HG03442 (cell line): ENCODE measurements around the gene ABHD18.
"Not testable (repeated sequence)": the region's sequence is repeated elsewhere in the genome, so short reads cannot be mapped to it uniquely, and the experiment has no call there.

Experiments
- ATAC-seq: cut with Tn5 transposase; IDR thresholded peaks from one replicate; pipeline ENCODE4 v1.9.1; 2021; ENCODE audit warnings: mild to moderate bottlenecking, moderate library complexity; ENCODE audit not compliant: unreplicated experiment

Gene ABHD18

DNA sequence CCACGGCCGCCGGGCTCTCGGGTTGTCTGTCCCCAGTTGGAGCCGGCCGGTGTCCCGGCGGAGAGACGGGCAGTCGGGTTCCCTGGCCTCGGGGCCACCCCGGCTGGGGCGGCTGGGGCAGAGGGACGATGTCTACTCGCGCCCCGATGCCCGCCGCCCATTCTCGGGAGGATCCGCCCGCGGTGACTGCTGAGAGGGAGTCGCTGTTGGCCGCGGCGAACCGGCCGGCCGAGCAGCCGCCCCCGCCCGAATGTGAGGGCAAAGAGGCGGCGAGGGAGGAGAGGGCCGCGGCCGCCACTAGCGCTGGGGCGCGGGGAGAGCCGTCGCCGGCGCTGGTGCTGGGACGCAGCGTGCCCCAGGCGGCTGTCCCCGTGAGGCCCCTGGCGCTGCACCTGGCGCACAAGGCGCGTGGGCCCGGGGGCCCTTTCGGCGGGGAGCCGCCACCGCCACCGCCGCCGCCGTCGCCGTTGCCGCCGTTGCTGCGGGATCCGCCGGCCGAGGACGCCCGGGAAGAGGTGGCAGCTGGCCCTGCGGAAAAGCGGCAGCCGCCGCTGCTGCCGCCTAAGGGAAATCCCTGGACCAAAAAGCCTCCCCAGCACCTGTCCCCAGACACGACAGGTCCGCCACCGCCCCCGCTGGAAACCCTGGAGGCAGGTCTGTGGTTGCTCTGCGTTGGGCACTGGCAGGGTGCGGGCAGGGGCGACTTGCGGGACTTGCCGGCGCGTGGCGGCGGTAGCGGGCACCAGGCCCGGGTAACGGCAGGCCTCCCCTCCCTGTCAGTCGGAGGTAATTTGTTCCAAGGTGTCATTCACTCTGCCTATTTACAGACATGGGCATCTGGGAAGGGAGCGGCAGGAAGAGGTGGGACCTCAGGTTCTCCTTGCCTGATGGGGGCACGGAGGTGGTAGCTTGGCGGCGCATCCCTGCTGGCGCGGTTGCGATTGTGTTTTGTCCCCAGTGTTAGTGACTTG is 96.6 kb downstream of the ABHD18 start:
- ATAC-seq = peak; percentile 28

DNA sequence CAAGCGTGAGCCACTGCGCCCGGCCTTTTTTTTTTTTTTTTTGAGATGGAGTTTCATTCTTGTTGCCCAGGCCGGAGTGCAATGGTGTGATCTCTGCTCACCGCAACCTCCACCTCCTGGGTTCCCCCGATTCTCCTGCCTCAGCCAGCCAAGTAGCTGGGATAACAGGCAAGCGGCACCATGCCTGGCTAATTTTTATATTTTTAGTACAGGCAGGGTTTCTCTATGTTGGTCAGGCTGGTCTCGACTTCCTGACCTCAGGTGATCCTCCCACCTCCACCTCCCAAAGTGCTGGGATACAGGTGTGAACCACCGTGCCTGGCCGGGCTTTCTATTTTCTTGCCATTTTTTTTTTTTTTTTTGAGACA is 101.2 kb downstream of the ABHD18 start:
- ATAC-seq = not testable (repeated sequence)

DNA sequence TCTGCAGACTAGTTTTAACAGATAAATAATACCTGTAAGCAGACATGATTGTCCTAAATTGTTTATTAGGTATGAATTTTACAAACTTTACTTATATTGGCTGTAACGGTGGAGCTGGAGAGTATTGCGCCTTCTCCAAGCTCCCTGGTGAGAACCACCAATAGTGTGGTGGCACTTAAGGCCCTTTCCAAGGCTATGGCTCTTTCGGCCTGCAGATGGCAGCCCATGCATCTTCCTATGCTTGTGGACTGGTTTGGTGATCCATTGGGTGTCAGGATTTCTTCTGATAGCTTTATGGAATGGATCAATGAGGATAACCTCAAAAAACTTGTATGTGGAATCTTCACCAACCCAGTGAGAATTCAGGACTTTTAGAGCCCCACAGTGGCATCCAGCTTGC is 103.7 kb downstream of the ABHD18 start:
- ATAC-seq = no peak

DNA sequence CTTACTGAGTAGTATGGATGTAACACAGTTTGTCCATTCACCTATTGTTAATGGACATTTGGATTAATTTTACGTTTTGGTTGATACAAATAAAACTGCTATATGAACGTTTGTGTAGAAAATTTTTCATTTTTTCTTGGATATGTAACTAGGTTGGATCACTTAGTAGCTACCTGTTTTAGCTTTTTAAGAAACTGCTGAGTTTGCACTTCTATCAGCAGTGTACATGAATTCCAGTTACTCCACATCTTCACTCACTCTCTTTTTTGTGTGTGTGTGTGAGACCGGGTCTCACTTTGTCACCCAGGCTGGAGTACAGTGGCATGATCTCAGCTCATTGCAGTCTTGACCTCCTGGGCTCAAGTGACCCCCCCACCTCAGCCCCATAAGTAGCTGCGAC is 111.3 kb downstream of the ABHD18 start:
- no peak for ATAC-seq
